Fibroblast of lung (primary cell): ENCODE measurements around the gene N4BP2. TPM values are rescaled to one million over a fixed set of nuclear protein-coding genes. Genes with fewer than 3 reads are reported as not detected.

Experiments used
- DNase-seq, 2 donors: peaks; one replicate each; pipeline versions ENCODE4 v3.0.0 to v3.0.0-alpha.2; 2010; ENCODE audit warnings: low read depth in 2 of 2
- H2AFZ ChIP-seq: 2 replicates; pipeline ENCODE4 v1.5.1; 2012; ENCODE audit warnings: low read length, control low read depth, inconsistent platforms
- H3K27ac ChIP-seq: 2 replicates; pipeline ENCODE4 v1.5.1; 2011; ENCODE audit warnings: low read length, control low read depth; ENCODE audit not compliant: insufficient read depth
- H3K27me3 ChIP-seq: 2 replicates; pipeline ENCODE4 v1.5.1; 2011; ENCODE audit warnings: mild to moderate bottlenecking, low read length; ENCODE audit not compliant: control insufficient read depth, insufficient read depth
- H3K36me3 ChIP-seq: 2 replicates; pipeline ENCODE4 v1.5.1; 2011; ENCODE audit warnings: low read length; ENCODE audit not compliant: control insufficient read depth, insufficient read depth
- H3K4me1 ChIP-seq: 2 replicates; pipeline ENCODE4 v1.5.1; 2011; ENCODE audit warnings: low read length; ENCODE audit not compliant: control insufficient read depth, insufficient read depth; ENCODE audit errors: extremely low read depth
- H3K4me2 ChIP-seq: 2 replicates; pipeline ENCODE4 v1.5.1; 2011; ENCODE audit warnings: low read length, control low read depth; ENCODE audit not compliant: insufficient read depth; ENCODE audit errors: extremely low read depth
- H3K4me3 ChIP-seq, 4 experiments: fragments of 200-600 bp in 1 of 4; sonication (generic) in 1 of 4; replicated peaks in 1 of 4; 2 replicates each; pipeline ENCODE4 v1.5.1; 2011 to 2016; ENCODE audit warnings: low read length in 4 of 4, low read depth in 3 of 4, mild to moderate bottlenecking in 3 of 4, control low read depth in 2 of 4, inconsistent platforms in 1 of 4, mixed read lengths in 1 of 4; ENCODE audit not compliant: insufficient read depth in 1 of 4; ENCODE audit errors: control extremely low read depth in 1 of 4
- H3K79me2 ChIP-seq: 2 replicates; pipeline ENCODE4 v1.5.1; 2012; ENCODE audit warnings: mild to moderate bottlenecking, low read length, inconsistent platforms; ENCODE audit not compliant: control insufficient read depth, insufficient read depth
- H3K9ac ChIP-seq: 2 replicates; pipeline ENCODE4 v1.5.1; 2011; ENCODE audit warnings: mild to moderate bottlenecking, low read length, control low read depth; ENCODE audit not compliant: insufficient read depth
- H3K9me3 ChIP-seq: 2 replicates; pipeline ENCODE4 v1.5.1; 2012; ENCODE audit warnings: low read depth, low read length; ENCODE audit not compliant: control insufficient read depth, insufficient read depth
- H4K20me1 ChIP-seq: 2 replicates; pipeline ENCODE4 v1.5.1; 2011; ENCODE audit warnings: low read length; ENCODE audit not compliant: control insufficient read depth, insufficient read depth; ENCODE audit errors: extremely low read depth
- EZH2 ChIP-seq: IDR thresholded peaks from 2 replicates; pipeline ENCODE4 v1.5.1; 2012; ENCODE audit warnings: low read length, control low read depth, mild to moderate bottlenecking; ENCODE audit errors: missing control alignments
- polyA plus RNA-seq, 2 donors: library from polyadenylated mRNA; depleted of rRNA in 1 of 2; stranded (reverse) in 1 of 2; unstranded in 1 of 2; fragments of >200 nt; gene quantifications; 2 replicates each; pipeline ENCODE4 v1.2.1, GENCODE V29; 2011 to 2012; ENCODE audit warnings: missing spikeins in 1 of 2
- total RNA-seq: library from RNA; depleted of rRNA; stranded (reverse); fragments of >200 nt; gene quantifications from 2 replicates; pipeline ENCODE4 v1.2.1, GENCODE V29; 2014
- TF ChIP-seq, protein P1 (sequence below), 2 donors: IDR thresholded peaks in 1 of 2; conservative IDR thresholded peaks in 1 of 2; 1 replicate in 1 of 2; 2 replicates in 1 of 2; pipeline ENCODE4 v1.5.1; 2011 to 2012; ENCODE audit warnings: low read length in 2 of 2, control low read depth in 1 of 2, inconsistent platforms in 1 of 2, low read depth in 1 of 2, mild to moderate bottlenecking in 1 of 2

N4BP2 gene
- total and polyA plus RNA-seq, 2 donors (not counting 1 experiment from before 2014, with no cell fraction given) = 3.0 to 5.3 TPM

DNA sequence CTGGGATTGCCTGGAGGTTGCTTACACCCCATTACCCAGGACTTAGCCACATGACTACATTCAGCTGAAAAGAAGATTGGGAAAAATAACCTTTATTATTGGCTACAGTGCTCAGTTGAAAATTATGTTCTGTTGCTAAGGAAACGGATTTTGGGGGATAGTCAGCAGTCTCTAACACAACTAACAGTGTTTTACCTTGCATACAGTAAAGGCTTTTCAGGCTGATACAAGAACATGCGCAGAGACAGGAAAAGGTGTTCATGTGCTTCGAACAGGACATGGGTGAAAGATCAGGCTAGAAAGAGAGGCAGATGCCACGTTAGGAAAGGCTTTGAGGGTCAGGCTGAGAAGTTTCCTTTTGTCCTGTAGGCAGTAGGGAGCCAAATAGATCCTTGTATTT, 125.4 kb downstream of the N4BP2 start:
- TF ChIP-seq, protein P1, sequence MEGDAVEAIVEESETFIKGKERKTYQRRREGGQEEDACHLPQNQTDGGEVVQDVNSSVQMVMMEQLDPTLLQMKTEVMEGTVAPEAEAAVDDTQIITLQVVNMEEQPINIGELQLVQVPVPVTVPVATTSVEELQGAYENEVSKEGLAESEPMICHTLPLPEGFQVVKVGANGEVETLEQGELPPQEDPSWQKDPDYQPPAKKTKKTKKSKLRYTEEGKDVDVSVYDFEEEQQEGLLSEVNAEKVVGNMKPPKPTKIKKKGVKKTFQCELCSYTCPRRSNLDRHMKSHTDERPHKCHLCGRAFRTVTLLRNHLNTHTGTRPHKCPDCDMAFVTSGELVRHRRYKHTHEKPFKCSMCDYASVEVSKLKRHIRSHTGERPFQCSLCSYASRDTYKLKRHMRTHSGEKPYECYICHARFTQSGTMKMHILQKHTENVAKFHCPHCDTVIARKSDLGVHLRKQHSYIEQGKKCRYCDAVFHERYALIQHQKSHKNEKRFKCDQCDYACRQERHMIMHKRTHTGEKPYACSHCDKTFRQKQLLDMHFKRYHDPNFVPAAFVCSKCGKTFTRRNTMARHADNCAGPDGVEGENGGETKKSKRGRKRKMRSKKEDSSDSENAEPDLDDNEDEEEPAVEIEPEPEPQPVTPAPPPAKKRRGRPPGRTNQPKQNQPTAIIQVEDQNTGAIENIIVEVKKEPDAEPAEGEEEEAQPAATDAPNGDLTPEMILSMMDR (conservative IDR thresholded peaks at IDR 0.05 in 1 of 2, IDR thresholded peaks at IDR 0.05 in 1 of 2; ENCODE audit: low read depth in 1 of 2, low read length in 2 of 2) = no peak
- no peak for TF ChIP-seq EZH2
- Histone ChIP-seq H3K4me1 (no peaks in the 10 kb centered on the region), H3K4me2 (no peak overlapping the region), H3K79me2 (no peaks in the 10 kb centered on the region), H2AFZ (no peak overlapping the region), H3K36me3 (no peaks in the 10 kb centered on the region), H3K27ac (no peak overlapping the region), H3K9ac (no peak overlapping the region), H3K4me3 (no peak overlapping the region), H3K9me3 (no peaks in the 10 kb centered on the region), H4K20me1 (no peaks in the 10 kb centered on the region), H3K27me3 (no peaks in the 10 kb centered on the region)
- no peak for DNase-seq

DNA sequence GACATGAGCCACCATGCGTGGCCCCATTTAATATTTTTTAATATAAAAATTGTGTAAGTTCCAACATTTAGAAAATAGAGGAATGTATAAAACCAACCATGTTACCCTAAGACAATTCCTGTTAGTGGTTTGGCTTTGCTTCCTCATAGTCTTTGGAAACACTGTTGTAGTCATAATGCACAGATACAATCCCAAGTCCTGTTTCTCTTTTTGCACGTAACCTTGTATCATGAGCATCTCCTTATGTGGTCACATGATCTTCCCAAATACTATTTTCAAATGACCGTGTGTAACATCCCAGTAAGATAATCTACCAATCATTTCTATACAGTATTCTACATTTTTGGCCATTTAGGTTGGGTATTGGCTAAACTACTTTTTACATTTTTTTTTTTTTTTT, 126.3 kb downstream of the N4BP2 start:
- Histone ChIP-seq H3K9me3 (no peaks in the 10 kb centered on the region), H3K79me2 (no peaks in the 10 kb centered on the region), H3K27ac (no peak overlapping the region), H3K27me3 (no peaks in the 10 kb centered on the region), H3K4me1 (no peaks in the 10 kb centered on the region), H3K4me3 (no peak overlapping the region), H4K20me1 (no peaks in the 10 kb centered on the region), H3K9ac (no peak overlapping the region), H3K36me3 (no peaks in the 10 kb centered on the region), H2AFZ (no peak overlapping the region), H3K4me2 (no peak overlapping the region)
- TF ChIP-seq, protein P1 (conservative IDR thresholded peaks at IDR 0.05 in 1 of 2, IDR thresholded peaks at IDR 0.05 in 1 of 2; ENCODE audit: low read depth in 1 of 2, low read length in 2 of 2) = no peak
- no peak for TF ChIP-seq EZH2
- no peak for DNase-seq

DNA sequence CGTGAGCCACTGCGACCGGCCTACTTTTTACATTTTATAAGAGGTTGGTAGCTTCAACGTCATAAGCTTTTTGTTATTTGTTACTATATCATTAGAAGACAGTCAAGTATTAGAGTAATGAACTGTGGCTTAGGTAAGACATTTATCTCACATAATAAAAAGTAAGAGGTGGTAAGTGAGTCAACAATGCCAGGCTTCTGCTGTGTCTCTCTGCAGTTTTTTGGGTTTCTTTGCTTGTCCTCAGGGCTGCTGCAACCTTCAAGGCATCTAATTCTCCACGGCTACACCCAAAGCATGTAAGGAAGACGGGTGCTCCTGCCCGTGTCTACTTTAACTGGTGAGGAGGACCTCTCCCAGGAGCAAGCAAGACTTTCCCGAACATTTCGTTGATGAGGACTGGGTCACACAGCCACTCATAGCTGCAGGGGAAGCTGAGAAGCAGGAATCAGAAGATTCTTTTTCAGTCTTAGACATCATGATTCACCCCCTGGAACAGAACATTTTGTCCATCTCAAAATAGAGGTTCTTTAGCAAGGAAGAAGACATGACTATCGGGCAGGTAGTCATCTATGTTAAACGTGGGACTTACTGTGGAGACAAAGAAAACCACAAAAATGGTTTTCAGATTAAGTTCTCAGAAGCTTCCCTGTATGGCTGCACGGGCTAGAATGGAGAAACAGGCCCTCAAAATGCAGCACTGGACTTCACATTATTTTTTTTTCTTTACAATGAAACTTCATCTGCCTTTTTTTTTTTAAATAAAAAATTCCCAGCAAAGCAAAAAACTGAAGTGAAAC, 127.2 kb downstream of the N4BP2 start:
- Histone ChIP-seq H2AFZ (no peak overlapping the region), H3K27ac (no peak overlapping the region)

More for the DNA sequence above, 127.2 kb downstream of the N4BP2 start:
- Histone ChIP-seq H3K36me3 (no peaks in the 10 kb centered on the region), H3K79me2 (no peaks in the 10 kb centered on the region), H3K27me3 (no peaks in the 10 kb centered on the region), H3K4me2 (no peak overlapping the region), H3K9ac (no peak overlapping the region), H3K4me3 (no peak overlapping the region), H4K20me1 (no peaks in the 10 kb centered on the region), H3K4me1 (no peaks in the 10 kb centered on the region), H3K9me3 (no peaks in the 10 kb centered on the region)
- TF ChIP-seq EZH2 = no peak
- TF ChIP-seq, protein P1 (conservative IDR thresholded peaks at IDR 0.05 in 1 of 2, IDR thresholded peaks at IDR 0.05 in 1 of 2; ENCODE audit: low read depth in 1 of 2, low read length in 2 of 2) = no peak
- DNase-seq = peak in 1 of 2 donors; percentile 27
